ENCODE data around the gene OSBPL7.
"Not testable (repeated sequence)": the region's sequence is repeated elsewhere in the genome, so short reads cannot be mapped to it uniquely, and the experiment has no call there.

Gene OSBPL7

GRCh38 chr17:47774331-47774730, 47.3 kb downstream of the OSBPL7 start:
- no peak overlapping the region for H3K4me3 ChIP-seq (ENCODE audit: low read depth, low read length)
- no peak for TF ChIP-seq CTCF (conservative IDR thresholded peaks at IDR 0.05; ENCODE audit: low read depth, low read length)

GRCh38 chr17:47773649-47774048, 47.9 kb downstream of the OSBPL7 start:
- not testable (repeated sequence) for DNase-seq (ENCODE audit: low read depth); H3K4me3 ChIP-seq (ENCODE audit: low read depth, low read length)

More at GRCh38 chr17:47774331-47774730, 47.3 kb downstream of the OSBPL7 start:
- no peak for DNase-seq (ENCODE audit: low read depth)

- no peak overlapping the region for H3K4me3 ChIP-seq (ENCODE audit: low read depth, low read length)
- DNase-seq (ENCODE audit: low read depth), result no peak
- no peak for TF ChIP-seq CTCF (conservative IDR thresholded peaks at IDR 0.05; ENCODE audit: low read depth, low read length)
Measured at GRCh38 chr17:47763913-47764582, 57.5 kb downstream of the OSBPL7 start.

- DNase-seq (ENCODE audit: low read depth), result no peak
- H3K4me3 ChIP-seq (ENCODE audit: low read depth, low read length), result no peak overlapping the region
- no peak for TF ChIP-seq CTCF (conservative IDR thresholded peaks at IDR 0.05; ENCODE audit: low read depth, low read length)
Measured at GRCh38 chr17:47762728-47763127, 58.9 kb downstream of the OSBPL7 start.

- TF ChIP-seq CTCF (conservative IDR thresholded peaks at IDR 0.05; ENCODE audit: low read depth, low read length), result no peak
- no peak for DNase-seq (ENCODE audit: low read depth)
- no peak overlapping the region for H3K4me3 ChIP-seq (ENCODE audit: low read depth, low read length)
Measured at GRCh38 chr17:47760409-47761140, 61.0 kb downstream of the OSBPL7 start.

- DNase-seq (ENCODE audit: low read depth), result no peak
- no peak overlapping the region for H3K4me3 ChIP-seq (ENCODE audit: low read depth, low read length)
- no peak for TF ChIP-seq CTCF (conservative IDR thresholded peaks at IDR 0.05; ENCODE audit: low read depth, low read length)
Measured at GRCh38 chr17:47757386-47757785, 64.2 kb downstream of the OSBPL7 start.

Data from choroid plexus epithelial cell (primary cell).